ENCODE results near the gene SEZ6.

DNA sequence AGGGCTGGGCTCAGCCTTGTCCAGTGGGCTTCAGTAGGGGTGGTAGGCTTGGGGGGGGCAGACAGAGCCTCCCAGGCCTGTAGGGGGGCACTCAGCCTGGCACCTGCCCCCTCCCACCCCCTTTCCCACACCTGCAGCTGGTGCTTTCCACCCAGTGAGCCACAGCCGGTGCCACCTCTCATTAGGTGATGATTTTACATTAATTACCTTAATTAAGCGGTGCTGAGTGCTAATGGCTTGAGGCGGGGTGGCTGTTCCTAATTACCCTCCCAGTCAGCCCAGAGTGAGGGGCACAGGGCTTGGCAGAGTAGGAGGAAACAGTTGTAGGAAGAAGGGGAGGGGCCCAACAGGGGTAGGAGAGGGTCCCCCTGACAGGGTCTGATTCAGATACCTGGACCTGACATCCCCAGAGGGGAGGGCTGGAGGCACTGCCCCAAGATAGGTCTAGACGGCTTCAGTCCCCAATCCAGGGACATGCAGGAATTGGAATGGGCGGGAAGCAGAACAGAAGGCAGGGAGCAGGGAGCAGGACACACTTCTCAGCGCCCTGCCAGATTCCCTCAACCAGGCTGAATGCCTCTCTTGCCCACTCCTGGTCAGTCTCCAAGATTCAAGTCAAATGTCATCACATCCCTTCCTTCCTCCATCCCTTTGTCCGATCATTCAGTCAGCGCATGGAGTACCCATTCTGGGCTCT, 28.0 kb downstream of the SEZ6 start:
- no peak for TF ChIP-seq OSR1 (CRISPR knock-in tag; IDR thresholded peaks at IDR 0.05)
- TF ChIP-seq TOX (CRISPR knock-in tag; IDR thresholded peaks at IDR 0.05; ENCODE audit: borderline replicate concordance), result no peak
- TF ChIP-seq, protein P1, sequence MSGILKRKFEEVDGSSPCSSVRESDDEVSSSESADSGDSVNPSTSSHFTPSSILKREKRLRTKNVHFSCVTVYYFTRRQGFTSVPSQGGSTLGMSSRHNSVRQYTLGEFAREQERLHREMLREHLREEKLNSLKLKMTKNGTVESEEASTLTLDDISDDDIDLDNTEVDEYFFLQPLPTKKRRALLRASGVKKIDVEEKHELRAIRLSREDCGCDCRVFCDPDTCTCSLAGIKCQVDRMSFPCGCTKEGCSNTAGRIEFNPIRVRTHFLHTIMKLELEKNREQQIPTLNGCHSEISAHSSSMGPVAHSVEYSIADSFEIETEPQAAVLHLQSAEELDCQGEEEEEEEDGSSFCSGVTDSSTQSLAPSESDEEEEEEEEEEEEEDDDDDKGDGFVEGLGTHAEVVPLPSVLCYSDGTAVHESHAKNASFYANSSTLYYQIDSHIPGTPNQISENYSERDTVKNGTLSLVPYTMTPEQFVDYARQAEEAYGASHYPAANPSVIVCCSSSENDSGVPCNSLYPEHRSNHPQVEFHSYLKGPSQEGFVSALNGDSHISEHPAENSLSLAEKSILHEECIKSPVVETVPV (CRISPR knock-in tag; IDR thresholded peaks at IDR 0.05), result no peak
- no peak for TF ChIP-seq ZNF70 (CRISPR knock-in tag; IDR thresholded peaks at IDR 0.05)
- TF ChIP-seq, protein P2, sequence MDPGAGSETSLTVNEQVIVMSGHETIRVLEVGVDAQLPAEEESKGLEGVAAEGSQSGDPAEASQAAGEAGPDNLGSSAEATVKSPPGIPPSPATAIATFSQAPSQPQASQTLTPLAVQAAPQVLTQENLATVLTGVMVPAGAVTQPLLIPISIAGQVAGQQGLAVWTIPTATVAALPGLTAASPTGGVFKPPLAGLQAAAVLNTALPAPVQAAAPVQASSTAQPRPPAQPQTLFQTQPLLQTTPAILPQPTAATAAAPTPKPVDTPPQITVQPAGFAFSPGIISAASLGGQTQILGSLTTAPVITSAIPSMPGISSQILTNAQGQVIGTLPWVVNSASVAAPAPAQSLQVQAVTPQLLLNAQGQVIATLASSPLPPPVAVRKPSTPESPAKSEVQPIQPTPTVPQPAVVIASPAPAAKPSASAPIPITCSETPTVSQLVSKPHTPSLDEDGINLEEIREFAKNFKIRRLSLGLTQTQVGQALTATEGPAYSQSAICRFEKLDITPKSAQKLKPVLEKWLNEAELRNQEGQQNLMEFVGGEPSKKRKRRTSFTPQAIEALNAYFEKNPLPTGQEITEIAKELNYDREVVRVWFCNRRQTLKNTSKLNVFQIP (CRISPR knock-in tag; IDR thresholded peaks at IDR 0.05; ENCODE audit: borderline replicate concordance, low read depth), result no peak
- TF ChIP-seq, protein P3, sequence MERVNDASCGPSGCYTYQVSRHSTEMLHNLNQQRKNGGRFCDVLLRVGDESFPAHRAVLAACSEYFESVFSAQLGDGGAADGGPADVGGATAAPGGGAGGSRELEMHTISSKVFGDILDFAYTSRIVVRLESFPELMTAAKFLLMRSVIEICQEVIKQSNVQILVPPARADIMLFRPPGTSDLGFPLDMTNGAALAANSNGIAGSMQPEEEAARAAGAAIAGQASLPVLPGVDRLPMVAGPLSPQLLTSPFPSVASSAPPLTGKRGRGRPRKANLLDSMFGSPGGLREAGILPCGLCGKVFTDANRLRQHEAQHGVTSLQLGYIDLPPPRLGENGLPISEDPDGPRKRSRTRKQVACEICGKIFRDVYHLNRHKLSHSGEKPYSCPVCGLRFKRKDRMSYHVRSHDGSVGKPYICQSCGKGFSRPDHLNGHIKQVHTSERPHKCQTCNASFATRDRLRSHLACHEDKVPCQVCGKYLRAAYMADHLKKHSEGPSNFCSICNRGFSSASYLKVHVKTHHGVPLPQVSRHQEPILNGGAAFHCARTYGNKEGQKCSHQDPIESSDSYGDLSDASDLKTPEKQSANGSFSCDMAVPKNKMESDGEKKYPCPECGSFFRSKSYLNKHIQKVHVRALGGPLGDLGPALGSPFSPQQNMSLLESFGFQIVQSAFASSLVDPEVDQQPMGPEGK (CRISPR knock-in tag; IDR thresholded peaks at IDR 0.05; ENCODE audit: borderline replicate concordance), result no peak
- TF ChIP-seq ZC3H10 (CRISPR knock-in tag; IDR thresholded peaks at IDR 0.05), result no peak
- TF ChIP-seq ISL1 (CRISPR knock-in tag; IDR thresholded peaks at IDR 0.05), result no peak
- no peak for TF ChIP-seq RARB (CRISPR knock-in tag; IDR thresholded peaks at IDR 0.05)
- TF ChIP-seq, protein P4, sequence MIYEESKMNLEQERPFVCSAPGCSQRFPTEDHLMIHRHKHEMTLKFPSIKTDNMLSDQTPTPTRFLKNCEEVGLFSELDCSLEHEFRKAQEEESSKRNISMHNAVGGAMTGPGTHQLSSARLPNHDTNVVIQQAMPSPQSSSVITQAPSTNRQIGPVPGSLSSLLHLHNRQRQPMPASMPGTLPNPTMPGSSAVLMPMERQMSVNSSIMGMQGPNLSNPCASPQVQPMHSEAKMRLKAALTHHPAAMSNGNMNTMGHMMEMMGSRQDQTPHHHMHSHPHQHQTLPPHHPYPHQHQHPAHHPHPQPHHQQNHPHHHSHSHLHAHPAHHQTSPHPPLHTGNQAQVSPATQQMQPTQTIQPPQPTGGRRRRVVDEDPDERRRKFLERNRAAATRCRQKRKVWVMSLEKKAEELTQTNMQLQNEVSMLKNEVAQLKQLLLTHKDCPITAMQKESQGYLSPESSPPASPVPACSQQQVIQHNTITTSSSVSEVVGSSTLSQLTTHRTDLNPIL (CRISPR knock-in tag; IDR thresholded peaks at IDR 0.05; ENCODE audit: low read depth), result no peak
- no peak for TF ChIP-seq ZFP3 (CRISPR knock-in tag; IDR thresholded peaks at IDR 0.05)
- no peak for TF ChIP-seq ARNTL (CRISPR knock-in tag; IDR thresholded peaks at IDR 0.05; ENCODE audit: borderline replicate concordance, low read depth)
- TF ChIP-seq ESRRG (CRISPR knock-in tag; IDR thresholded peaks at IDR 0.05), result no peak
- no peak for TF ChIP-seq ZFP30 (CRISPR knock-in tag; IDR thresholded peaks at IDR 0.05)

Data from SK-N-SH treated with all-trans-retinoic acid at 6 μM for 48 hours (cell line).